ENCODE data around the gene ABT1.
A peak's percentile ranks its signal among the peaks of the same experiment; 100 is the strongest.
"Not testable (repeated sequence)": the region's sequence is repeated elsewhere in the genome, so short reads cannot be mapped to it uniquely, and the experiment has no call there.

Gene ABT1

DNA sequence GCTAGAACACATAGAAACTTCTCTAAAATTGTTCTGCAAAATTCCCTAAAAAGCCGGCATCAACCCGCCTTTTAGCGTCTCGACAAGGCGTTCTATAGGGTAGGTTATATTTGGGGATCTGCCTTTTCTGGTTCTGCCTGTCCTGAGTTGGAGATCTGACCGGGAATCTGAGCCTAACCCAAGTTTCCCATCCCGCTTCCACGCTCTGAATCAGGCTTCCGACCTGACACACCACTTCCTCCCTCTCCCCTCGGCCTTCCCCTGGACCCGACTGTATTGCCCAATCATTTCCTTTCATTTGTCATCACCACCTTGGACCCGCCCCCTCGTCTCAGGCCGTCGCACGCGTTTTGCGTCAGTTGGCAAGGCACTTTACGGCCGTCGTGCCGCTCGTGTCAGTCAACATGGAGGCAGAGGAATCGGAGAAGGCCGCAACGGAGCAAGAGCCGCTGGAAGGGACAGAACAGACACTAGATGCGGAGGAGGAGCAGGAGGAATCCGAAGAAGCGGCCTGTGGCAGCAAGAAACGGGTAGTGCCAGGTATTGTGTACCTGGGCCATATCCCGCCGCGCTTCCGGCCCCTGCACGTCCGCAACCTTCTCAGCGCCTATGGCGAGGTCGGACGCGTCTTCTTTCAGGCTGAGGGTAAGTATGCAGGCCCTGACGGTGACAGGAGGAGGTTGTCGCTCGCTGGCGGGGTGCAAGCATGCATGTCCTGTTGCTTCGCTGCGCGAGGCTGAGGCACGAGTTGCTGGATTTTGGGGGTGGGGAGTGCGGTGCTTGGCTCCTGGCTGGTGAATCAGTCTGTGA is at the start of gene ABT1:
Gene ABT1, plus strand, starts transcription at position 375 of the 810 bp plus-strand sequence. Its CDS starts 30 bp downstream, at position 405.
- DNase-seq: peak; percentile 96 to 97

DNA sequence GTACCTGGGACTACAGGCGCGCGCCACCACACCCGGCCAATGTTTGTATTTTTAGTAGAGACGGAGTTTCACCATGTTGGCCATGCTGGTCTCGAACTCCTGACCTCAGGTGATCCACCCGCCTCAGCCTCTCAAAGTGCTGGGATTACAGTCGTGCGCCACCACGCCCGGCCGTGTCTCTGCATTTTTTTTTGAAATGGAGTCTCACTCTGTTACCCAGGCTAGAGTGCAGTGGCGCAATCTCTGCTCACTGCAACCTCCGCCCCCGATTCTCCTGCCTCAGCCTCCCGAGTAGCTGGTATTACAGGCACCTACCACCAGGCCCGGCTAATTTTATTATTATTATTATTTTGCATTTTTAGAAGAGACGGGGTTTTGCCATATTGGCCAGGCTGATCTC is 49.4 kb upstream of the ABT1 start:
- DNase-seq: not testable (repeated sequence)

DNA sequence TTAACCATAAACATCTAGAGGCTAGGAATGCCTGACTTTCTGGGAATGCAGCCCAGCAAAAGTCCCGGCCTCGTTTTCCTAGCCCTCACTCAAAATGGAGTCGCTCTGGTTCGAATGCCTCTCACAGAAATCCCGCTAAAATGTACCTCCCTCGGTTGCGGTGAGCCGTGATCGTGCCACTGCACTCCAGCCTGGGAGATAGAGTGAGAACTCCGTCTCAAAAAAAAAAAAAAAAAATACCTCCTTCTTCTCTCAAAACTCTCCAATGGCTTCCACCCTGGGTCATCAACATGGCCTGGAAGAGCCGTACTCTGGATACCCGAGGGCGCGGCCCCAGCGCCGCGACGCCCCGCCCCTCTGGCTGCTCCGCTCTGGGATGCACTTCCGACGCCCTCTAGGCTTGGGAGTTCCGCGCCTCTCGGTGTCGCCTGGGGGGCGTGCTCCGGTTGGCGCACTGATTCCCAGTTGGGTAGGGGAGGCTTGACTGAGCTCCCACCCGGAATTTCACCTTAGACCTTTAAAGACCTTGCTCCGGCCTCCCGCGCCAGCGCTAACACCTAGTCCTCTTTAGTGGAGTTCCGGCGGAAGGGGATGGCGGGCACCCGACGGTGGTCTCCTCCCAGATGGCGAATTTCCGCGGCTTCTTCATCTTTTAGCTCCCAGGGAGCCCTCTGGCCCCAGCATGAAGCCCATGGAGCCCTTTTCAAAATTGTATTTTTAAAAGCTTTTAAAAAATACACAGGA is 46.3 kb upstream of the ABT1 start:
- DNase-seq: no peak

DNA sequence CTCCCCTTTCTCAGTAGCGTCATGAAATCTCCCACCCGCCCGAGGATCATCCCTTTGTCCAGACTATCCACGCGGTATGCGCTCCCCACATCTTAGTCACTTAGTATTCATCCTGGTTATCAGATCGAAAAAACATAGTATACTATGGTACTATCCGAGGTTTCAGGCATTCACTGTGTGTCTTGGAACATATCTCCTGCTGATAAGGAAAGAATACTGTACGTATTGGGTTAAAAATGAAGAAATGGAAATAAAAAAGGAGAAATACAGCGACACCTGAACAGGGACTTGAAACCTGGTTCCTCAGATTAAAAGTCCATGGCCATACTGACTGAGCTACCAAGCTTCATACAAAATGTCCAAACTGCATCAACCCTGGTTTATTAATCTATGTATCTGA is 44.5 kb upstream of the ABT1 start:
- DNase-seq: no peak

DNA sequence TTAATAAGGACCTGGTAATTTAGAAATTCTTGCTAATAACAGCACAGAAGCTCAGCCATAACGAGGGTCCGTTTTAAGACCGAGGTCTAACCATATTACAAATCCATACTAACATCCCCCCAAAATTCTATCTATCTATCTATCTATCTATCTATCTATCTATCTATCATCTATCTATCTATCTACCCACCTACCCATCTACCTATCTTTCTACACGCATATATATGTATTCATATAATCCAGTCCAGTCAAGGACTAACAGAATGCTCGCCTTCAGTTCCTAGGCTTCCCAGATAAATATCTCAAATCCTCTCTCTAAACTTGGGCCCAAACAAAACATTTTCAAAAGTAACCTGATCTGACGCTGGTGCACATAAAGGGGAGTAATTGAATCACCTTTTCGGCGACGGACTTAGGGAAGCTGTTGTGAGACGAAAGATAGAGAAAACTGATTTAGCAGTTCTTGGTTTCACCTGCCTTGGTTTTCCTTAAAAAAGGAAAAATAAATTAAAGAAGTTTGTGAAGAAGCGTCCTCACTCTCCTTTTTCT is 44.0 kb upstream of the ABT1 start:
- no peak for DNase-seq

DNA sequence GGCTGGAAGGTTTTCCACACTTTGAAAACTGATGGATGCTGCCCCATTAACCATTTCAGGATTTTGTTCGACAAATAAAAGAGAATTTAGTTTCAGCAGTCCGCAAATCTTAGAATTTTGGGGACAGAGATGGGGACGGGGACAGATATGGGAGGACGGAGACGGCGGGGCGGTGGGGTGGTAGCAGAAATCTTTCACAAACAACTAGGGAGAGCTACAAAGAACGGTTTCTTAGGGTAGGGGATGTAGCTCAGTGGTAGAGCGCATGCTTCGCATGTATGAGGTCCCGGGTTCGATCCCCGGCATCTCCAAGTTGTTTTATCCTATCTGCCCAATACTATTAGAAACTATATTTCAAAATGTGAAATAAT is 43.5 kb upstream of the ABT1 start:
- DNase-seq: peak; percentile 76 to 79

DNA sequence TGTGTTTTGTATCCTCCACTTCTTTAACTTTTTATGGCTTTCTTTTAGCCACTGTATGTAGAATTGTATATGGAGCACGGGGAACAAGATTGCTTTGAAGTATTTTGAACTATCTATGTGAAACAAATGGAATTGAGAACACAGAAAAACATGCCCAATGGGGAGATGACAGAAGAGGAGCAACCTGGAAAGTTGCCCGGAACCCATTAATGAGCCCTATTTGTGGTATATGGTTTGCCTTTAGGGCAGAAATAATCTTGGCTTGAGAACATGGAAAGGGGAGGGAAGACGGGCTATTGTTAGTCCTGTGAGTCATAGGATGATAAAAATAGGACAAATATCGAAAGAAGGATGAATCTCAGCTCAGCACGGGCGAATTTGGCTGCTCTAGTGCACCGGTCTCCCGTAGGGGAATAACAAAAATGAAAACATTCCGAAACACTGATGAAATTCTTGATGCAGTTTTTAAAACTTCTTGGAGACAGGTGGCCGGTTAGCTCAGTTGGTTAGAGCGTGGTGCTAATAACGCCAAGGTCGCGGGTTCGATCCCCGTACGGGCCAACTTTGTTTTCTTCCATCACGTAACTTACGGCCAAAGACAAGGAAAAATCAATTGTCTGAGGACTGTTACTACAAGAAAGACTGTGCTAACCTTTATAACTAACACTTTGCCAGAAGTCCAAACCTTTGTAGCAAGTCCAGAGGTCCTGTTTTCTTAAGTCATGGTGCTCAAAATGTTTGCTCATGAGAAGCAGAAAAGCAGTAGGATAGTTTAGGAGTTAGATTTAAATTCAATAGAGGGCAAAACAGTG is 42.9 kb upstream of the ABT1 start:
- DNase-seq: peak; percentile 78

DNA sequence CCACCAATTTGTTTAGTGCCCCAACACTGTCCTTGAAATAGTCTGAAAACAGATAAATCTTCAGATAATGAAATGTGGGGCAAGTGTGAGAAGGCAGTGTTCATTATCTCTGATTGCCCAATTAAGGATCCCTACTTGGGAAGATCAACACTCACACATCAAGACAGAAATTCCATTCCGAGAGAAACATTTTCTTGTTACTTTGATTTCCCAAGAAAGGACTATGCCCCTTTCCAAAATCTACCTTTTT is 42.4 kb upstream of the ABT1 start:
- DNase-seq: no peak

DNA sequence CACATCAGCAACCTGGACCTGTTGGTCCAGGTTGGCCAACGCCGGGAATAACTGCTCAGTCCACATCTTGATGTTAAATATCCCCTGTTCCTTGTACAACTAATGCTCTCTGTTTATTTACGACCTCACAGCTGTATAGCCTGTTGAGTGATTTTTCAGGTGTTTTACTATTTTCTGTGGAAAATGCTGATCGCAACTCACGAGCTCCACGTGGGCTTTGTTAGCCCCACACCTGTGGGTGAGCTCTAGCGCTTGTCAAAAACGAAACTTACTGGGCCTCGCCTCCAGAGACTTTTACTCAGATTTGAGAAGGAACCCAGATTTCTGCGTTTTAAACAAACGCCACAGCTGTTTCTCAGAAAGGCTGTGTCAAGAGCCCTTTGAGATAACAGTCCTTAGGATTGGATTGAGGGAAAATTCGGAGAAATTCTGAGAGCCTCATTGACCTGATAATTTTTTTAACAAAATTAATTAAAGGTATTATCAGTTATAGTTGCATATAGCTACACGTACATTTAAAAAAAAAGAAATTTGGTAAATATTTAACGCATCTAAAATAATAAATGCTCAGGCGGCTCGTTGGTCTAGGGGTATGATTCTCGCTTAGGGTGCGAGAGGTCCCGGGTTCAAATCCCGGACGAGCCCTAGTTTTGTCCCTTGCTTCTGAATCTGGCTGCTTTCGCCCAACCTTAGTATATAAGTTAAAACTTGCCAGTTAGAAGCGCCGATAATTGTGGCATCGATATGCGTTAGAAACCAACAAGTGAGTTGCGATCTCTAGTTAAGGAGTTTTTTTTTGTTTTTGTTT is 41.9 kb upstream of the ABT1 start:
- peak; percentile 61 to 63 for DNase-seq

DNA sequence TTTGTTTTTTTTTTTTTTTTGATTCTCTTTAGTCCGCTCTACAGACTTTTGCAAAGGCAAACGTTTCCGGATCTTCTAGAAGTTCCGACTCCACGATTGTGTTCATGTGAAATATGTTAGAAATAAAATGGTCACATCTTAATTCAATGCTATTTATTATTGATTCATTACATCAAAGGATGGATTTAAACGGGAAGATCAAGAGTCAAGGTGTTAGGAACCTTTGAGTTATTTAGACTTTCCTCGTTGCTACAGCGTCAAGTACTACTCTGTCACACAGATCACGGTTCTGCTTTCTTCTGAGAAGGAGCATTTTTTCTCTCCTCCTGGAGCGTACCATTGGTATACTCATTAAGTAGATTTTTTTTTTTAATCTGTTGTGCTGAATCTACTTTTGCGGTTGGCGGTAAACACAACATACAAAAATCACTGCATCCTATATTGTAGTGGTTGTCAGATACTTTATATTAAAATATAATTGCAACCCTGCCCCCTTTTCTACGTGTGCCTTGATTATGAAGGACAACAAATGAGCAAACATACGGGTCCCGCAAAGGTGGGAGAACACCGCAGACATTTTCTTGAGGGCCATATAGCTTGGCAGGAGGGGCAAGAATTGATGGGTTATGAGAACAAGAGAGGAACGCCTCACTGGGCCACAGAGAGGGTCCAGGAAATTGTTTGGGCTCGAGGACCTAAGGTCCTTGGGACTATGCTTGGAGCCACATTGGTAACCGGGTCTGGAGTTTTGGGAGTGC is 41.1 kb upstream of the ABT1 start:
- no peak for DNase-seq

DNA sequence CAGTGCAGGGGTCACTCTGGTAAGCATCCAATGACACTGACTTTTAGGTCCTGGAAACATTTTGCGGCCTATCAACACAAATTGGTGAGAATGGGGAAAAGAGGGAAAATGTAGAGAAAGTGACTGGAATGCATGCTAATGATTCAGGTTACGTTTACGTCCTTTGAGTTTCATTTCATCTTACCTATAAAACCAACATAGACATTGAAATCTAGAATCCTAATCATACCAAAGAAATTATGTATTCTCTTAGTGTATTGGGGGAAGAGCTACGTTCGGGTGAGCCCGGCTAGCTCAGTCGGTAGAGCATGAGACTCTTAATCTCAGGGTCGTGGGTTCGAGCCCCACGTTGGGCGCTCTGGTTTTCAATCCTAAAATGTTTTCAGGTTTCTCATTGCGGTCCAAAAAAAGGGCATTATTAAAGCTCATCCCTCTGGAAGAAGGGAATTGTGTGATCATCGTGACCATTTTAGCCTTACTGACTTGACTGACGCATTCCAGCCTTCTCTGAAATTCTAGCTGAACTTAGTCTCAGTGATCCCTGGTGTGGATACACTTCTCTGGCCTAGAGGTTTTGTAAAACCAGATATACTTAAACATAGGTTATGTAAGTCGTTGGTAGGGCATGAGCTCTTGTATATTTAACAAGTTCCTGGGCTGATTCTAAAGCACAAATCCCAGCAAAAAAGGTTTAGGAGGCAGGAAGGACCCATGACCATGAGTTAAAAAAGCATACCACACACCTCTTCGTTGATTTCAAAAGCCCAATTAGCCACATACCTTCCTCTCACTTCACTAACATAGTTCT is 40.3 kb upstream of the ABT1 start:
- peak in 1 of 2 experiments; percentile 24 for DNase-seq

DNA sequence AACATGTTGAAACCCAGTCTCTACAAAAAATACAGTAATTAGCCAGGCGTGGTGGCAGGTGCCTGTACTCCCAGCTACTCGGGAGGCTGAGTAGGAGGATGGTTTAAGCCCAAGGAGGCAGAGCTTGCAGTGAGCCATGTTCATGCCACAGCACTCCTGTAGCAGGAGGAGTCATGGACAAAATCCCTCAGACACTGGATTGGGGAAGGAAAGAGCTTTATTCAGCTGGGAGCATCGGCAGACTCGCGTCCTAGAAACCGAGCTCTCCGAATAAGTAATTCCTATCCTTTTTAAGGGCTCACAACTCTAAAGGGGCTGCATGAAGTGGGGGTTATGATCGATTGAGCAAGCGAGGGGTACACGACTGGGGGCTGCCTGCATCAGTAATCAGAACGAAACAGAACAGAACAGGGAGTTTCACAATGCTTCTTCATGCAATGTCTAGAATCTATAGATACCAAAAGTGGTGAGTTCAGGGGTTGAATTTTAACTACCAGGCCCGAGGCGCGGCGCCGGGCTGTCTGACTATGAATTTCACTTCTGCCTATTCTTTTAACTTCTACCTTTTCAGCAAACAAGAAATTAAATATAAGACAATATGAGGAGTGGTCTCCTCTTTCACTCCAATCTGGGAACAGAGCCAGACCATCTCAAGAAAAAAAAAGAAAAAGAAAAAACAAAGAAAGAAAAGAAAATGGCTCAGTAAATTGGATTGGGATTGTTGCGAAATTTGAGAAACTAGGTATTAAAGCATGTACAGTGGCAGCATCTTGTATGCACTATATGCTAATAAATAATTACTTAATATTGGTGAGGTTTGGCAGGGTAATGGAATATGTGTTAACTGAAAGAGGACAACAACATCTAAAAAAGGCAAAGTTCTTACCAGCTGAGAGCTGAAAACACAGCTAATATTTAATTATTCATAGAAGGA is 35.0 kb upstream of the ABT1 start:
- DNase-seq: no peak

DNA sequence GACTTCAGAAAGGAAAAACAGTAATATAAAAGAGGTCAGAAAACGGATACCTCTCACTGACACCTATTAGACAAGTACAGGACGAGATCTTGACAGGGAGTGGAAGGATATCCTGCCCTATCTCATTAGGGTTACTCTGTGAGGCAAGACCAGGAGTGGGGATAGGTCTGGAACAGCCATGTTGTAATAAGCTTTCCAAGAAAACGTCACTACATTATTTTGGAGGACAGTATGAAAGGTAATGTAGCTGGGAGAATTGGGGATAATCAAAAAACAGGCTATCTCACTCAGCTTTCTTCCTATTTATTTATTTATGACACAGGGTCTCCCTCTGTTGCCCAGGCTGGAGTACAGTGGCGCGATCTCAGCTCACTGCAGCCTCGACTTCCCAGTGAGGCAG is 33.3 kb upstream of the ABT1 start:
- no peak for DNase-seq

DNA sequence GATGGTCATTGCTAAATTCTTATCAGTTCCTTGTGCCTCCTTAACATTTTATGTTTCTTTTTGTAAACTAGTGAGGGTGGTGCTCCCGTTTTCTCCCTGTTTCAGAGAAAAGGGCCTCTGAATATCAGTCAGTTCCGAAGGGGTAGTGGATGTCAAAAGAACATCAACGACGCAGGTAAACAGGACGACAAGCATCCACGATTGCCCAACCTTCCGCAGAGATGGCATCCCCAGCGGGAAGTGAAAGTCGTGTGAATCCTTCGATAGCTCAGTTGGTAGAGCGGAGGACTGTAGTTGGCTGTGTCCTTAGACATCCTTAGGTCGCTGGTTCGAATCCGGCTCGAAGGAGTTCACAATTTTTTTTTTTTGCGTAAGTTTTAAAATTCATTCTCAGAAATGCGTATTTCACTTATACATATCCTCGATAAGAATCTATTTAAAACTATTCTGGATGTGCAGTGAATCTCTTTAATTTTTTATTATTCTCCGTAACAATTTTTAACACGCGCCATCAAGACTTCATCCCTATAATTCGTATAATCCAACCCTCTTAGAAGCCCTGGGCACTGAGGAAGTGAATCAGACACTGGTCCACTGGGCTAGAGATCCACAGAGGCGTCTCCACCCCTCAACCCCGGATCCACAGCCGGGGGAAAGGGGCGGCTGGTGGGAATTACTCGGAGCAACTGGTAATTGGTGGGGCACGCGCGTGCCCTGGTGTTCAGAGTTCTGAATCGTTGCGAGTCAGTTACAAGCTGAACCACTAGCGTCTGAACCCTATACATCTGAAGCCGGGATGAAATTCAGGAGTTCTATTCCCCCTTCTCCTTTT is 27.9 kb upstream of the ABT1 start:
- DNase-seq: peak; percentile 97 to 99

DNA sequence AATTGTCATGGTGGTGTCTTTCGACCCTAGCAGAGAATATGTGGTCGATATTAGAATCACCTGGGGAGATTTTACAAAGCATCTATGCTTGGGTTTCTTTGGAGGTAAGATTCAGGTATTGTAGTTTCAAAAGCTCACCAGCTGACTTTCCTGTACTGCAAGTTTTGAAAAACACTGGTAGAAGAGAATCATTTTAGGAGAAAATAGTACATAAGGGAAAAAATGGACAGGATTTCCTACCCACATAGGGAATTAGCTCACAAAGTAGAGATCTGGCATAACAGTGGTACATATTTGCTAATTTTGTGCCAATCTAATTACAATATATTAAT is 27.4 kb upstream of the ABT1 start:
- DNase-seq: no peak

DNA sequence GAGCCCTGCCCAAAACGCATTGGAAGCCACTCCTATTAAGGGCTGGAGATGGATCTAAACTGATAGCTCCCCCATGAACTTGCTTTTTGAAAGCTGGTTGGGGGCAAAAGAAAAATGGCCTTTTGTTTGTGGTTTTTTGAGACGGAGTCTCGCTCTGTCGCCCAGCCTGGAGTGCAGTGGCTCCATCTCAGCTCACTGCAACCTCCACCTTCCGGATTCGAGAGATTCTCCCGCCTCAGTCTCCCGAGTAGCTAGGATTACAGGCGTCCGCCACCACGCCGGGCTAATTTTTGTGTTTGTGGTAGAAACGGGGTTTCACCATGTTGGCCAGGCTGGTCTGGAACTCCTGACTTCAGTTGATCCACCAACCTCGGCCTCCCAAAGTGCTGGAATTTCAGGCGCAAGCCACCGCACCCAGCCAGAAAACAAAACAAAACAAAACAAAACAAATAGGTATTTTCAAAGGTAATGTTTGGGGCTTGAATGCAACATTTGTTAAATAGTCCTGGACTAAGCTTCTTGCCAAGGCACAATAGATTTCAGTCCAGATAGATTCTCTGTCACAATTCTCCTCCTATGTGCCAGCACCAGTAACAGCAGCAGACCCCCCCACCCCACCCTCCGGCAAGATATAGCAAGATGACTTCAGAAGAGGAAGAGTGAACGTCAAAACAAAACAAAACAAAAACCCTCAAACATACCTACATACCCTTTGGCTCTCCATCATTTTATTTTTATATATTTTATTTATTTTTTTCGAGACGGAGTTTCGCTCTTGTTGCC is 26.5 kb upstream of the ABT1 start:
- DNase-seq: no peak

DNA sequence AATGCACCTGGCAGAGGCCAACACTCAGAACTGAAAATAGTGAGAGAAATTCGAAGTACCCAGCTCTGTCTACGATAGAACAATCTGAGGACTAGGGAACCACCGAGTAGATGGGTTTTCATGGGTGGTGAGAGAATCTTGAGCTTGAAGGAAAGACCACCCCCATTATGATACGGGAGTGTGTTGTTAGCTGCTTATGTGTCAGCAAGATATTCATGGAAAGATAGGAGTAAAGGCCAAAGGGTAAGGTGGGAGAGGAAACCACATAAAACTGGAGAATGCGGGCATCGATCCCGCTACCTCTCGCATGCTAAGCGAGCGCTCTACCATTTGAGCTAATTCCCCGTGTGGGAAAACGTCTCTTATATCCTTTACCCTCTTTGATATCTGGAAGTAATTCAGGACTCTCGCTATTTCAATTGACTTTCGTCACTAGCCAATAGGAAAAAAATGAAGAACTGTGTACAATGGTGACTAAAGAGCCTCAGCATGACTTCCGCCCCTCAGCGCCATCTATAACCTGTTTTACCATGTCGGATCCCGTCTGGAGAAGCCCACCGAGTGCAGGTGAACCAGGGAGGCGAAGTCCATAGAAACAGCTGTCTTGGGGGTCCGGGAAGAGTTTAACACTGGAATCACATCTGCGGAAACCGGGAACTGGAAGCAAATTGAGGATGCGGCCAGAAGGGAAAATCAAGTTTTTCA is 25.0 kb upstream of the ABT1 start:
- DNase-seq: no peak
